Measurements from ENCODE around the gene OVCH2. TPM values are rescaled to one million over a fixed set of nuclear protein-coding genes. Genes with fewer than 3 reads are reported as not detected.

The OVCH2 gene
- total and polyA plus RNA-seq, 2 experiments from 2014 or later = 0.34 TPM; not detected in 1

GRCh38 chr11:7691759-7692350 lies 14.4 kb downstream of the OVCH2 start:
- H4K20me1 ChIP-seq (ENCODE audit: insufficient read depth) = no peaks in the 10 kb centered on the region
- H3K27ac ChIP-seq = no peak overlapping the region
- H2AFZ ChIP-seq = no peak overlapping the region
- no peaks in the 10 kb centered on the region for H3F3A ChIP-seq (ENCODE audit: insufficient read depth)
- H3K4me2 ChIP-seq (ENCODE audit: unreplicated experiment) = no peak overlapping the region
- no peaks in the 10 kb centered on the region for H3K9me3 ChIP-seq (ENCODE audit: low read depth)
- DNase-seq = no peak
- H3K79me2 ChIP-seq (ENCODE audit: insufficient read depth) = no peaks in the 10 kb centered on the region
- H3K36me3 ChIP-seq (ENCODE audit: low read depth) = no peaks in the 10 kb centered on the region
- in situ Hi-C loops (cut with MboI) = loop anchor here (10.0 kb wide), 1 partner anchor 597 kb away; no protein-coding TSS in a partner anchor
- no peaks in the 10 kb centered on the region for H3K9me2 ChIP-seq (ENCODE audit: insufficient read depth)
- no peak overlapping the region for H3K9ac ChIP-seq
- 68 to 69% methylated on average over 6 of the region's 6 CpGs for WGBS, 2 experiments (ENCODE audit: low coverage in 1 of 2, low lambda C conversion rate in 2 of 2, missing lambda C conversion rate in 2 of 2)
- H3K27me3 ChIP-seq (replicated peaks; ENCODE audit: insufficient read depth) = peaks cover 17% of the 10 kb centered on the region
- no peak overlapping the region for H3K4me3 ChIP-seq
- no peaks in the 10 kb centered on the region for H3K4me1 ChIP-seq (ENCODE audit: insufficient read depth)
- TF ChIP-seq EZH2phosphoT487 (IDR thresholded peaks at IDR 0.05; ENCODE audit: insufficient read depth, low read depth) (no peak), EZH2 (IDR thresholded peaks at IDR 0.05; ENCODE audit: insufficient read depth, poor library complexity, severe bottlenecking) (no peak)

- no peak overlapping the region for H3K9ac ChIP-seq
- no peak for TF ChIP-seq EZH2 (IDR thresholded peaks at IDR 0.05; ENCODE audit: insufficient read depth, poor library complexity, severe bottlenecking)
- TF ChIP-seq EZH2phosphoT487 (IDR thresholded peaks at IDR 0.05; ENCODE audit: insufficient read depth, low read depth) = no peak
- no peaks in the 10 kb centered on the region for H3K79me2 ChIP-seq (ENCODE audit: insufficient read depth)
- peak; percentile 58 for DNase-seq
- H3K9me3 ChIP-seq (ENCODE audit: low read depth) = no peaks in the 10 kb centered on the region
- no peaks in the 10 kb centered on the region for H3F3A ChIP-seq (ENCODE audit: insufficient read depth)
- no peaks in the 10 kb centered on the region for H3K36me3 ChIP-seq (ENCODE audit: low read depth)
- H3K4me3 ChIP-seq = no peak overlapping the region
- peaks cover 17% of the 10 kb centered on the region for H3K27me3 ChIP-seq (replicated peaks; ENCODE audit: insufficient read depth)
- in situ Hi-C loops (cut with MboI) = loop anchor here (10.0 kb wide), 1 partner anchor 596 kb away; no protein-coding TSS in a partner anchor
- H3K27ac ChIP-seq = no peak overlapping the region
- H3K9me2 ChIP-seq (ENCODE audit: insufficient read depth) = no peaks in the 10 kb centered on the region
- H2AFZ ChIP-seq = no peak overlapping the region
- H4K20me1 ChIP-seq (ENCODE audit: insufficient read depth) = no peaks in the 10 kb centered on the region
- H3K4me2 ChIP-seq (ENCODE audit: unreplicated experiment) = no peak overlapping the region
- WGBS, 2 experiments (ENCODE audit: low coverage in 1 of 2, low lambda C conversion rate in 2 of 2, missing lambda C conversion rate in 2 of 2) = 35 to 39% methylated on average over 6 of the region's 6 CpGs
- no peaks in the 10 kb centered on the region for H3K4me1 ChIP-seq (ENCODE audit: insufficient read depth)
Observed at GRCh38 chr11:7690648-7691047, 15.6 kb downstream of the OVCH2 start.

- Histone ChIP-seq H2AFZ (no peak overlapping the region), H3K27ac (no peak overlapping the region), H3K4me2 (ENCODE audit: unreplicated experiment) (no peak overlapping the region), H3K36me3 (ENCODE audit: low read depth) (no peaks in the 10 kb centered on the region), H3K9me3 (ENCODE audit: low read depth) (no peaks in the 10 kb centered on the region), H3K4me3 (no peak overlapping the region), H3K79me2 (ENCODE audit: insufficient read depth) (no peaks in the 10 kb centered on the region), H3K4me1 (ENCODE audit: insufficient read depth) (no peaks in the 10 kb centered on the region), H4K20me1 (ENCODE audit: insufficient read depth) (no peaks in the 10 kb centered on the region), H3K9ac (no peak overlapping the region), H3K9me2 (ENCODE audit: insufficient read depth) (no peaks in the 10 kb centered on the region), H3K27me3 (replicated peaks; ENCODE audit: insufficient read depth) (peaks cover 16% of the 10 kb centered on the region), H3F3A (ENCODE audit: insufficient read depth) (no peaks in the 10 kb centered on the region)
- DNase-seq = no peak
- in situ Hi-C loops (cut with MboI) = no loop called here
- no peak for TF ChIP-seq EZH2 (IDR thresholded peaks at IDR 0.05; ENCODE audit: insufficient read depth, poor library complexity, severe bottlenecking)
- no peak for TF ChIP-seq EZH2phosphoT487 (IDR thresholded peaks at IDR 0.05; ENCODE audit: insufficient read depth, low read depth)
- 31 to 44% methylated on average over 4 of the region's 4 CpGs for WGBS, 2 experiments (ENCODE audit: low coverage in 1 of 2, low lambda C conversion rate in 2 of 2, missing lambda C conversion rate in 2 of 2)
Observed at GRCh38 chr11:7689239-7689638, 17.0 kb downstream of the OVCH2 start.

- H3K4me1 ChIP-seq (ENCODE audit: insufficient read depth) = no peaks in the 10 kb centered on the region
- peaks cover 7% of the 10 kb centered on the region for H3K27me3 ChIP-seq (replicated peaks; ENCODE audit: insufficient read depth)
- TF ChIP-seq EZH2 (IDR thresholded peaks at IDR 0.05; ENCODE audit: insufficient read depth, poor library complexity, severe bottlenecking) (no peak), EZH2phosphoT487 (IDR thresholded peaks at IDR 0.05; ENCODE audit: insufficient read depth, low read depth) (no peak)
- no peak overlapping the region for H3K27ac ChIP-seq
- H3F3A ChIP-seq (ENCODE audit: insufficient read depth) = no peaks in the 10 kb centered on the region
- no peaks in the 10 kb centered on the region for H3K9me3 ChIP-seq (ENCODE audit: low read depth)
- no peaks in the 10 kb centered on the region for H3K36me3 ChIP-seq (ENCODE audit: low read depth)
- no peaks in the 10 kb centered on the region for H4K20me1 ChIP-seq (ENCODE audit: insufficient read depth)
- no peak overlapping the region for H3K9ac ChIP-seq
- no peak overlapping the region for H2AFZ ChIP-seq
- no peak overlapping the region for H3K4me3 ChIP-seq
- no peak overlapping the region for H3K4me2 ChIP-seq (ENCODE audit: unreplicated experiment)
- DNase-seq = peak; percentile 73
- WGBS, 2 experiments (ENCODE audit: low coverage in 1 of 2, low lambda C conversion rate in 2 of 2, missing lambda C conversion rate in 2 of 2) = 5 to 7% methylated on average over 4 of the region's 4 CpGs
- in situ Hi-C loops (cut with MboI) = no loop called here
- no peaks in the 10 kb centered on the region for H3K9me2 ChIP-seq (ENCODE audit: insufficient read depth)
- H3K79me2 ChIP-seq (ENCODE audit: insufficient read depth) = no peaks in the 10 kb centered on the region
Observed at GRCh38 chr11:7688238-7688826, 17.9 kb downstream of the OVCH2 start.

Measured in GM23248 (cell line).